GM12875 (cell line): ENCODE measurements around the gene MSL1.

Experiments used
- H3K4me3 ChIP-seq: one replicate; pipeline ENCODE4 v1.5.1; 2011; ENCODE audit warnings: low read depth, low read length, control low read depth
- TF ChIP-seq, protein P1 (sequence below): IDR thresholded peaks from 2 replicates; pipeline ENCODE4 v1.5.1; 2011; ENCODE audit warnings: low read depth, mild to moderate bottlenecking, control low read depth, inconsistent platforms, low read length, moderate library complexity, borderline replicate concordance; ENCODE audit not compliant: insufficient read depth

The MSL1 gene

DNA sequence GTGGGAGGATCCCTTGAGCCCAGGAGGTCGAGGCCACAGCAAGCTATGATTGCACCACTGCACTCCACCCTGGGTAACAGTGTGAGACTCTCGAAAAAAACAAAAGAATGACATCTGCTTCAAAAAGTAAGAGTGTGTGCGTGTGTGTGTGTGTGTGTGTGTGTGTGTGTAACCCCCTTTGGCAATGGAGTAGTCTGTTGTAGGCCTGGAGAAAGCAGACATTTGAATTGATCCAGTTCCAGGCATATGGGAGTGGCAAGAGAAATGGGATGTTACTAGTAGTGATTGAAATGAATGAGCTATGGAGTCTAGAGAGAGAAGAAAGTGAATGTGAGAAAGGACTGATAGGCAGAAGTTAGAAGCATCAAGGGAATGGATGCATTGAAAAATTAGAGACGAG lies 28.5 kb downstream of the MSL1 start:
- TF ChIP-seq, protein P1, sequence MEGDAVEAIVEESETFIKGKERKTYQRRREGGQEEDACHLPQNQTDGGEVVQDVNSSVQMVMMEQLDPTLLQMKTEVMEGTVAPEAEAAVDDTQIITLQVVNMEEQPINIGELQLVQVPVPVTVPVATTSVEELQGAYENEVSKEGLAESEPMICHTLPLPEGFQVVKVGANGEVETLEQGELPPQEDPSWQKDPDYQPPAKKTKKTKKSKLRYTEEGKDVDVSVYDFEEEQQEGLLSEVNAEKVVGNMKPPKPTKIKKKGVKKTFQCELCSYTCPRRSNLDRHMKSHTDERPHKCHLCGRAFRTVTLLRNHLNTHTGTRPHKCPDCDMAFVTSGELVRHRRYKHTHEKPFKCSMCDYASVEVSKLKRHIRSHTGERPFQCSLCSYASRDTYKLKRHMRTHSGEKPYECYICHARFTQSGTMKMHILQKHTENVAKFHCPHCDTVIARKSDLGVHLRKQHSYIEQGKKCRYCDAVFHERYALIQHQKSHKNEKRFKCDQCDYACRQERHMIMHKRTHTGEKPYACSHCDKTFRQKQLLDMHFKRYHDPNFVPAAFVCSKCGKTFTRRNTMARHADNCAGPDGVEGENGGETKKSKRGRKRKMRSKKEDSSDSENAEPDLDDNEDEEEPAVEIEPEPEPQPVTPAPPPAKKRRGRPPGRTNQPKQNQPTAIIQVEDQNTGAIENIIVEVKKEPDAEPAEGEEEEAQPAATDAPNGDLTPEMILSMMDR, result no peak
- no peak overlapping the region for H3K4me3 ChIP-seq

DNA sequence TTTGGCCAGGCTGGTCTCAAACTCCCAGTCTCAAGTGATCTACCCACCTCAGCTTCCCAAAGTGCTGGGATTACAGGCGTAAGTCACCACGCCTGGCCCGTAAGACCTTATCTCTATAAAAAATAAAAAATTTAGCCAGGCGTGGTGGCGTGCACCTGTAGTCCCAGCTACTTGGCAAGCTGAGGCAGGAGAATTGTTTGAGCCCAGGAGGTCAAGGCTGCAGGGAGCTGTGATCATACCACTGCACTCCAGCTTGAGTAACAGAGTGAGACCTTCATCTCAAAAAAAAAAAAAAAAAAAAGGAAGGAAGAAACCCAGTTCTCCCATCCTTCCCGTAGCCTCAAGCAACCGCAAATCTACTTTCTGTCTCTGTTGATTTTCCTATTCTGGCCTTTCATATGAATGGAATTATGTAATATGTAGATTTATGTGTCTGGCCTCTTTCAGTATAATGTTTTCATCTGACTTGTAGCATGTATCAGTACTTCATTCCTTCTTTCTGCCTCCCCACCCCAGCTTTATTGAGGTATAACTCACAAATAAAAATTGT lies 29.7 kb downstream of the MSL1 start:
- TF ChIP-seq, protein P1, result no peak

DNA sequence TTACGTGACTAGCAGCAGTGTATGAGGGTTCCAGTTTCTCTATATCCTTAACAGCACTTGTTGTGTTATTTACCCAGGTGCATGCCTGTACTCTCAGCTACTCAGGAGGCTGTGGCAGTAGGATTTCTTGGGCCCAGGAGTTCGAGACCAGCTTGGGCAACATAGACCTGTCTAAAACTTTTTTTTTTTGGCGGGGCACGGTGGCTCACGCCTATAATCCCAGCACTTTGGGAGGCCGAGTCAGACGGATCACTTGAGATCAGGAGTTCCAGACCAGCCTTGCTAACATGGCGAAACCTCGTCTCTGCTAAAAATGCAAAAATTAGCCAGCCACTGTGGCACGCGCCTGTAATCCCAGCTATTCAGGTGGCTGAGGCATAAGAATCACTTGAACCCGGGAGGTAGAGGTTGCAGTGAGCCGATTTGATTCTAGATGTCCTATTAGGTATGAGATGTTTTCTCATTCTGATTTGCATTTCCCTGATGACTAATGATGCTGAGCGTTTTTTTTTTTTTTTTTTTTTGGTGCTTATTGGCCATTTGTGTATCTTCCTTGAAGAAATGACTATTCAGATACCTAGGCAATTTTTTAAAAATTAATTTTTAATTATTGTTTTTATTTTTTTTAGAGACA lies 31.9 kb downstream of the MSL1 start:
- H3K4me3 ChIP-seq, result no peak overlapping the region
- TF ChIP-seq, protein P1, result no peak

More for the DNA sequence above, 29.7 kb downstream of the MSL1 start:
- H3K4me3 ChIP-seq, result no peak overlapping the region

DNA sequence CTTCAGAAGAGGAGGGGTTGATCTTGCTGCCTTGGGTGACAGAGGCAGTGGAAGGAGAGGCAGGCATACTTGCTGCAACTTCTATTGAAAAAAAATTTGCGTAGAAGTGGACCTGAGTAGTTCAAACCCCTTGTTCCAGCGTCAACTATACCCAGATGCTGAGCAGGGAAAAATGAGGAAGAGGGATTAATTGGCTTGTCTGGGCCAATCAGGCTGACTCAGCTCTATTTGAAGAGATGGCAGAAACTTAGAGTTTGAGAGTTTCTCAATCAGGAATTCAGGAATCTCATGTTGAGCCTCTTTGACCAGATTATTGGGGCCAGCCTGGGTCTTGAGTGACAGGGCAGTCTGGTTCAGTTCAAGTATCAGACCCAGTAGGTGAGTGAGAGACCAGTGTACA lies 36.2 kb downstream of the MSL1 start:
- no peak overlapping the region for H3K4me3 ChIP-seq
- TF ChIP-seq, protein P1, result no peak

DNA sequence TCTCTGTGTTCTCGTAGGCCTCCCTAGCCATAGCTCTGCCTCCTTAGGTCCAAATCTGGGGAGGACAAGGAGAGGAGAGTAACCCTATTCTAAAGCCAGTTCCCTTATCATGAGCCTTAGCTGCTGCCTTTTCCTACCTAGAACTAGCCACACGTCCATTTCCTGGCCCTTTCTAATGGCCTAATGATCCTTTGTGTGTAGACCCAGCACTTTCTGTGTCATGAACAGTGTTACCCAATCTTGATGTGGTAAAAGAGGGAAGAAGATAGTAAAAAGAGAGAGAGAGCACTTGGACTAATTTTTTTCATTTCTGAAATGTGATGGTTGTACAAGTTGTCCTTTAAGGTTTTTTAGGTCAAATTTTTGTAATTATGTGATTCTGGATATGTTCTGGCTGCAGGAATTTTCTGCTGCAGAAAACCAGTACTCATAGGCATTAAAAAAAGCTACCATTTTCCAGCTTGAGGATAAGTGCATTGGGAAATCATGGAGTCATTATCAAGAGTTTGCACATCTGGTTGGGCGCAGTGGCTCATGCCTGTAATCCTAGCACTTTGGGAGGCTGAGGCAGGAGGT lies 36.8 kb downstream of the MSL1 start:
- TF ChIP-seq, protein P1, result no peak
- H3K4me3 ChIP-seq, result no peak overlapping the region

DNA sequence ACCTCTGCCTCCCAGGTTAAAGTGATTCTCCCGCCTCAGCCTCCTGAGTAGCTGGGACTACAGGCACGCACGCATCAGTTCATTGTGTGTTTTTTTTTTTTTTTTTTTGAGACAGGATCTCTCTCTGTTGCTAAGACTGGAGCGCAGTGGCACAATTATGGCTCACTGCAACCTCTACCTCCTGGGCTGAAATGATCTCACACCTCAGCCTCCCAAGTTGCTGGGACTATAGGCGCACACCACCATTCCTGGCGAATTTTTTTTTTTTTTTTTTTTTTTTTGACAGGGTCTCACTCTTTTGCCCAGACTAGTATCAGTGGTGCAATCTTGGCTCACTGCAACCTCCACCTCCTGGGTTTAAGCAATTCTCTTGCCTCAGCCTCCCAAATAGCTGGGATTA lies 37.7 kb downstream of the MSL1 start:
- TF ChIP-seq, protein P1, result no peak

More for the DNA sequence above, 37.7 kb downstream of the MSL1 start:
- H3K4me3 ChIP-seq, result no peak overlapping the region
